ENCODE results near the gene C8B.

The C8B gene

GRCh38 chr1:56966698-56966999 lies 834 bp upstream of the C8B start:
- no peak for DNase-seq
- Histone ChIP-seq H3K4me3 (ENCODE audit: low read depth, low read length) (no peak overlapping the region), H3K27ac (no peak overlapping the region), H3K27me3 (replicated peaks) (no peaks in the 10 kb centered on the region), H3K36me3 (replicated peaks) (no peaks in the 10 kb centered on the region)
- no peak for TF ChIP-seq CTCF (IDR thresholded peaks at IDR 0.05; ENCODE audit: low read depth, low read length, missing control alignments)
- in situ Hi-C loops (cut with HindIII; ENCODE audit: low pct_ligation_motif_present, low sequenced_read_pairs) = no loop called here

- H3K36me3 ChIP-seq (replicated peaks) = no peaks in the 10 kb centered on the region
- no peak for DNase-seq
- TF ChIP-seq CTCF (IDR thresholded peaks at IDR 0.05; ENCODE audit: low read depth, low read length, missing control alignments) = no peak
- H3K4me3 ChIP-seq (ENCODE audit: low read depth, low read length) = no peak overlapping the region
- in situ Hi-C loops (cut with HindIII; ENCODE audit: low pct_ligation_motif_present, low sequenced_read_pairs) = no loop called here
- H3K27me3 ChIP-seq (replicated peaks) = no peaks in the 10 kb centered on the region
- no peak overlapping the region for H3K27ac ChIP-seq
Observed at GRCh38 chr1:56965191-56965590, 624 bp downstream of the C8B start.

- H3K27ac ChIP-seq = no peak overlapping the region
- no peak for DNase-seq
- in situ Hi-C loops (cut with HindIII; ENCODE audit: low pct_ligation_motif_present, low sequenced_read_pairs) = no loop called here
- no peaks in the 10 kb centered on the region for H3K36me3 ChIP-seq (replicated peaks)
- H3K4me3 ChIP-seq (ENCODE audit: low read depth, low read length) = no peak overlapping the region
- no peaks in the 10 kb centered on the region for H3K27me3 ChIP-seq (replicated peaks)
- TF ChIP-seq CTCF (IDR thresholded peaks at IDR 0.05; ENCODE audit: low read depth, low read length, missing control alignments) = no peak
Observed at GRCh38 chr1:56964349-56965017, 1.3 kb downstream of the C8B start.

GRCh38 chr1:56963667-56964066 lies 2.1 kb downstream of the C8B start:
- Histone ChIP-seq H3K27me3 (replicated peaks) (no peaks in the 10 kb centered on the region), H3K27ac (no peak overlapping the region), H3K4me3 (ENCODE audit: low read depth, low read length) (no peak overlapping the region), H3K36me3 (replicated peaks) (no peaks in the 10 kb centered on the region)
- in situ Hi-C loops (cut with HindIII; ENCODE audit: low pct_ligation_motif_present, low sequenced_read_pairs) = no loop called here
- no peak for DNase-seq
- TF ChIP-seq CTCF (IDR thresholded peaks at IDR 0.05; ENCODE audit: low read depth, low read length, missing control alignments) = no peak

GRCh38 chr1:56961426-56961825 lies 4.4 kb downstream of the C8B start:
- Histone ChIP-seq H3K27me3 (replicated peaks) (no peaks in the 10 kb centered on the region), H3K36me3 (replicated peaks) (no peaks in the 10 kb centered on the region), H3K4me3 (ENCODE audit: low read depth, low read length) (no peak overlapping the region), H3K27ac (no peak overlapping the region)
- TF ChIP-seq CTCF (IDR thresholded peaks at IDR 0.05; ENCODE audit: low read depth, low read length, missing control alignments) = no peak
- in situ Hi-C loops (cut with HindIII; ENCODE audit: low pct_ligation_motif_present, low sequenced_read_pairs) = no loop called here
- DNase-seq = no peak

GRCh38 chr1:56958526-56958925 lies 7.3 kb downstream of the C8B start:
- no peaks in the 10 kb centered on the region for H3K27me3 ChIP-seq (replicated peaks)
- no peak overlapping the region for H3K4me3 ChIP-seq (ENCODE audit: low read depth, low read length)
- in situ Hi-C loops (cut with HindIII; ENCODE audit: low pct_ligation_motif_present, low sequenced_read_pairs) = no loop called here
- no peak for TF ChIP-seq CTCF (IDR thresholded peaks at IDR 0.05; ENCODE audit: low read depth, low read length, missing control alignments)
- H3K27ac ChIP-seq = no peak overlapping the region
- H3K36me3 ChIP-seq (replicated peaks) = no peaks in the 10 kb centered on the region
- peak; percentile 42 for DNase-seq

Data from brain microvascular endothelial cell (primary cell).